ENCODE results near the gene KLHL41. TPM values are rescaled to one million over a fixed set of nuclear protein-coding genes. Genes with fewer than 3 reads are reported as not detected.
A peak's percentile ranks its signal among the peaks of the same experiment; 100 is the strongest.
"Not testable (repeated sequence)": the region's sequence is repeated elsewhere in the genome, so short reads cannot be mapped to it uniquely, and the experiment has no call there.

The KLHL41 gene
- total and polyA plus RNA-seq, 5 experiments from 2014 or later = 0.09 TPM; not detected in 4

DNA sequence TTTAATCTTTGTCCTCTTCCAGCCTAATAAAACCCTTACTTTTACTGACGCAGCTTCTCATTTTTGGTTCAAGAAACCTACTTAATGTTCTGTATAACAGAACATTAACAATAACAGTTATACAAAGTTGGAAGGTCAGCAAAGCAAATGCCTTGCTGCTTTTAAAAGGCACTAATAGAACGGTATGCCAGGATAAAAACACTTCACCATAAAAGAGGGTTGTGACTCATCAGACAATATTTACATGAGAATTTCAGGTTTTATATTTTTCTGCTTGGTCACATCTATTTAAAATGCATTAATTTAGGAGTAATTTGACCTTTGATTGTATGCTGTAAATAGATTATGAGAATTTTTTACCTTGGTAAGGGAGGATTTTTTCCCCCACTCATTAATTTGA, 3.0 kb downstream of the KLHL41 start:
- Mint-ChIP-seq H3K27me3 (no peaks in the 10 kb centered on the region), H3K9me3 (no peaks in the 10 kb centered on the region), H3K27ac (no peak overlapping the region), H3K36me3 (peaks cover 0 to 4% (median 0%) of the 10 kb centered on the region in 3 donors), H3K4me3 (no peak overlapping the region), H3K4me1 (no peaks in the 10 kb centered on the region)
- DNase-seq = no peak
- no peak for ATAC-seq
- POLR2A ChIA-PET = no interaction called here

DNA sequence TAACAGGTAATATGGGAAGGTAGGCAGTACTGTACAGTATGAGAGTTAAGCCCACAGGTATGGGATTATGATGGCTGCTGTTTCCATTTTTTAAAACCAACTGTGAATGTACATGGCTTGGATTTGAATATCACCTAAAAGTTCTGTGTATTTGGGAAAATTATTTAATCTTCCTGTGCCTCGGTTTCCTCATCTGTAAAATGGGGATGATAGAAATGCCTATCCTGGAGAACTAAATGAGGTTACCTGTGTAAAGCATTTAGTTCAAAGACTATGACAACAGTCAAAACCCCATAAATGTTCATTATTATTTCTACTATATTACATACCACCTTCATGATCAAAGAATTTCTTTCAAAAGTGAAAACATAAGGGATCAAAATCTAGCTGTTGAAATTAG, 3.6 kb downstream of the KLHL41 start:
- DNase-seq = no peak

DNA sequence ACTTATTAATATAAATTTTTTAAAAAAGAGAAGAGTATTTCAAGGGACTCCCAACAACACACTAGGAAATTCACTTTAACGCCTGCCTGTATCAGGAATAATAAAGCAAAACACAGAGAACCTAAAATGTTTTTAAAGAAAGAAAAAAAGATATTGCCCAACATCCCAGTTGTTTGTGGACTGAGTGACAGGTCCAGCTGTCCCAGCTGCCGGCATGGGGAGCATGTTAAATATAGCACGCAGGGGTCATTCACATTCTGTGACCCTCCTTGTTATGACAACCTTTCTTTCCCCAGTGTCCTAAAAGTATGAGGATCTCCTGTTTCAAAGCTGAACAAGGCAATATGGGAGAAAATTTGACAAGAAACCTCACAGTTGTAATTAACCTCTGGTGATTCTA, 4.4 kb downstream of the KLHL41 start:
- Mint-ChIP-seq H3K4me3 (no peak overlapping the region), H3K27me3 (no peaks in the 10 kb centered on the region), H3K36me3 (peaks cover 0 to 4% (median 0%) of the 10 kb centered on the region in 3 donors), H3K4me1 (no peaks in the 10 kb centered on the region), H3K9me3 (no peaks in the 10 kb centered on the region), H3K27ac (no peak overlapping the region)
- ATAC-seq = no peak
- no peak for DNase-seq
- POLR2A ChIA-PET = no interaction called here

More for the DNA sequence above, 3.6 kb downstream of the KLHL41 start:
- peaks cover 0 to 4% (median 0%) of the 10 kb centered on the region in 3 donors for H3K36me3 Mint-ChIP-seq
- POLR2A ChIA-PET = no interaction called here
- H3K4me3 Mint-ChIP-seq = no peak overlapping the region
- H3K27ac Mint-ChIP-seq = no peak overlapping the region
- no peak for ATAC-seq
- no peaks in the 10 kb centered on the region for H3K9me3 Mint-ChIP-seq
- no peaks in the 10 kb centered on the region for H3K27me3 Mint-ChIP-seq
- H3K4me1 Mint-ChIP-seq = no peaks in the 10 kb centered on the region

DNA sequence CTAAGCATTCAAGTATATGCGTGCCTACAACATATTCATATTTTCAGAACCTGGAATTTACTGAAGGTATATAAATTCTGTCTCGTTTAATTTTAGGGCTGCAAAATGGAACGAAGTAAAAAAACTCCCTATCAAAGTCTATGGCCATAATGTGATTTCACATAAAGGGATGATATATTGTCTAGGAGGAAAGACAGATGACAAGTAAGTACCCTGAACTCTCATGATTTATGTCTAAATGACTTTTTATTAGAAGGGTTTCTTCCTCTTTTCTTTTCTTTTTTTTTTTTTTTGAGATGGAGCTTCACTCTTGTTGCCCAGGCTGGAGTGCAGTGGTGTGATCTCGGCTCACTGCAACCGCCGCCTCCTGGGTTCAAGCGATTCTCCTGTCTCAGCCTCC, 5.3 kb downstream of the KLHL41 start:
- H3K4me3 Mint-ChIP-seq, ATAC-seq, H3K36me3 Mint-ChIP-seq, H3K27ac Mint-ChIP-seq, H3K4me1 Mint-ChIP-seq, DNase-seq, H3K9me3 Mint-ChIP-seq, H3K27me3 Mint-ChIP-seq, POLR2A ChIA-PET: not testable (repeated sequence)

DNA sequence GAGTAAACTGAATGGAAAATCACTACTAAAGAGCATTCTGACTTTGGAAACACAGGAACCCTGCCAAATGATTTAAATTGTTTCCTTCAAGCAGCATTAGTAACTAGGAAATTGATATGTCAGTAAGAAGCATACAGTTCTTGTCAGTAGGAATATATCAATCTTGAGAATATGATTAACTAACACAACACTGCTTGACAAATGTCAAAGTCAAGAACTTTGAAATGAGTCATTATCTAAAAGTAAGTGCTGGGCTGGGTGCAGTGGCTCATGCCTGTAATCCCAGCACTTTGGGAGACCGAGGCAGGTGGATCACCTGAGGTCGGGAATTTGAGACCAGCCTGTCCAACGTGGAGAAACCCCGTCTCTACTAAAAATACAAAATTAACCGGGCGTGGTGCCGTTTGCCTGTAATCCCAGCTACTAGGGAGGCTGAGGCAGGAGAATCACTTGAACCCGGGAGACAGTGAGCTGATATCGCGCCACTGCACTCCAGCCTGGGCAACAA, 7.0 kb downstream of the KLHL41 start:
- ATAC-seq, DNase-seq, H3K27ac Mint-ChIP-seq, H3K4me3 Mint-ChIP-seq, H3K36me3 Mint-ChIP-seq, POLR2A ChIA-PET, H3K4me1 Mint-ChIP-seq, H3K9me3 Mint-ChIP-seq, H3K27me3 Mint-ChIP-seq: not testable (repeated sequence)

DNA sequence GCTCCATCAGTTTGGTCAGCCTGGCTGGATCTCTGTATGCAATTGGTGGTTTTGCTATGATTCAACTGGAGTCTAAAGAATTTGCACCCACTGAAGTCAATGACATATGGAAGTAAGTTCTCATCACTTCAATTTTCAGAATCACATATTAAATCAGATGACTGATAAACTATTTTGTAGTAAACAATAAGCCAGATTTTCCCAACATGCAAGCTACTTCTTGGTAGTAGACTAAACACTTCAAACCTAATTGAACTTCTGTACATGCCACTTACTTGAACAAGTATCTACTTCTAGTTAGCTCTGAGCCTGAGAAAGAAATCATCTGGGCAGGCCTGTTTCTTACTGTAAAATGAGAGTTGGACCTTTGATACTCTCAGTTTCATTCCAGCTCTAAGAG, 11.4 kb downstream of the KLHL41 start:
- no peaks in the 10 kb centered on the region for H3K4me1 Mint-ChIP-seq
- DNase-seq (no peak), ATAC-seq (no peak)
- H3K27ac Mint-ChIP-seq = no peak overlapping the region
- peaks cover 0 to 3% (median 0%) of the 10 kb centered on the region in 3 donors for H3K36me3 Mint-ChIP-seq
- POLR2A ChIA-PET = interaction anchor here (0.6 kb wide), 1 partner anchor 40 kb away, joined by 3 read pairs; no protein-coding TSS in a partner anchor
- no peak overlapping the region for H3K4me3 Mint-ChIP-seq
- no peaks in the 10 kb centered on the region for H3K9me3 Mint-ChIP-seq
- no peaks in the 10 kb centered on the region for H3K27me3 Mint-ChIP-seq

DNA sequence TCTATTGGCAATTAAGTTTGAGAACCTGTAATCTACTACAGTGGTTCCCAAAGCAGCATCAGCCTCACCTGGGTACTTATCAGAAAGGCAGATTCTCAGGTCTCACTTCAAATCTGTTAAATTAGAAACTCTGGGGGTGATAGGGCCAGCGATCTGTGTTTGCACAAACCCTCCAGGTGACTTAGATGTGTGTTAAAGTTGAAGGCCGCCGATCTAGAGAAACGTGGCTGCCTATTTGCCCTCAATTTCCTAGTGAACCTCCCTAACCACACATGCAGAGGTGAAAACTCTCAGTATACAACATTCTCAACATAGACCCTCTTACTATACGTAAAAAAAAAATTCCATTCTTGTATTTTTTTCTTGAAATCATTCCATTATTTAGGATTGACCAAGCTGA, 14.2 kb downstream of the KLHL41 start:
- ATAC-seq (no peak), DNase-seq (no peak)
- Mint-ChIP-seq H3K4me3 (no peak overlapping the region), H3K4me1 (no peaks in the 10 kb centered on the region), H3K27ac (no peak overlapping the region), H3K36me3 (peaks cover 0 to 6% (median 0%) of the 10 kb centered on the region in 3 donors), H3K9me3 (no peaks in the 10 kb centered on the region), H3K27me3 (no peaks in the 10 kb centered on the region)
- POLR2A ChIA-PET = no interaction called here

DNA sequence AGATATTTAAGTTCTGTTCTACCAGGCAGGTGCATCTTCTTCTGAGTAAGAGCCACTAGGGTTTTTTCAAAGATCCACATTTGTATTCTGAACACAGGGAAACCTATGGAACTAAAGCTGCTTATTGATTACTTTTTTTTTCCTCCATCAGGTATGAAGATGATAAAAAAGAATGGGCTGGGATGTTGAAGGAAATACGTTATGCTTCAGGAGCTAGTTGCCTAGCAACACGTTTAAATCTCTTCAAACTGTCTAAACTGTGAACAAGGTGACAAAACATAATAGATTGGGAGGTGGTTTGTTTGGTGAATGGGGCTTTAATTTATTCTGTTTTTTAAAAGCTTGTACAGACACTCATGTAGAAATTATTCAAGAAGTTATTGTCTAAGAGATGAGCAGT, 15.9 kb downstream of the KLHL41 start:
- DNase-seq = no peak
- peaks cover 0 to 1% (median 0%) of the 10 kb centered on the region in 4 donors for H3K4me1 Mint-ChIP-seq

DNA sequence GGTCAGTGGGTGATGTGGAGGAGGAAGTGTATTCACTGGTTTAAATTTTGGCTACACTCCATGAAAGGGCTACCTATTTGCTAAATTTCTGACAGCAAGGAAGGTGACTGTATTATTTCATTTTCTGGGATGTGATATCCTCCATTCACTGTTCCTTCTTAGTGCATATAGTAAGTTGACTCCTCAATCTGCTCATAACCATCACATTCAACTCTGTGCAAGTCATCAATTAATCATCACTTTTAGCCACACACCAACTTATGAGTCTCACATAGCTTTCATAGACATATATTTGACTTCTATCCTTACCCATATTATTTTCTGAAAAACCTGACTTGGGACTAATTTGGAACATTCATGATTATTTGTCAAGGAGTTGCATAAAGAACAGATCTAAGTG, 16.9 kb downstream of the KLHL41 start:
- ATAC-seq = no peak
- Mint-ChIP-seq H3K36me3 (peaks cover 0 to 16% (median 0%) of the 10 kb centered on the region in 3 donors), H3K4me1 (peaks cover 0 to 1% (median 0%) of the 10 kb centered on the region in 4 donors), H3K4me3 (no peak overlapping the region), H3K27me3 (no peaks in the 10 kb centered on the region), H3K9me3 (no peaks in the 10 kb centered on the region), H3K27ac (no peak overlapping the region)
- DNase-seq = no peak
- POLR2A ChIA-PET = no interaction called here

More for the DNA sequence above, 15.9 kb downstream of the KLHL41 start:
- no peak for ATAC-seq
- H3K9me3 Mint-ChIP-seq = no peaks in the 10 kb centered on the region
- H3K36me3 Mint-ChIP-seq = peaks cover 0 to 13% (median 0%) of the 10 kb centered on the region in 3 donors
- POLR2A ChIA-PET = no interaction called here
- no peaks in the 10 kb centered on the region for H3K27me3 Mint-ChIP-seq
- H3K4me3 Mint-ChIP-seq = no peak overlapping the region
- peak overlapping the region in 1 of 10 donors; percentile 21 for H3K27ac Mint-ChIP-seq

DNA sequence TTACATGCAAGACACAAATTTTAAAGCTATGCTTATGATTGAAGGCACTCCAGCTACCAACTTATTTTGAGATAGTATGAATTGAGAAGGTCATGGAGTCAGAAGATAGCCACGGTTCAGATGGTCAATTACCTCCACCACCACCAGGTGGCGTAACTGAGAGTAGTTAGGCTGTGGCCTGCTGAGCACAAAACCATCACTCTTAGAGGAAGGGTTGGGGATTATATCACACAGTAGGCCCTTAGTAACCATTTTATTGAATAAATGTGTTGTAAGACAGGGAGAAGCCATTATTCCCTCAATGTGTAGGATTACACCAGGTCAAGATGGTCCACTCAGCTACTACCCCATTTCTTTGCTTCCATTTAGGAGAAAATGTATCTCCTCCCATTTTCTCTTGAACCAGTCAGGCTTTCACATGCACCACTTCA, 18.8 kb downstream of the KLHL41 start:
- Mint-ChIP-seq H3K36me3 (peaks cover 0 to 21% (median 0%) of the 10 kb centered on the region in 3 donors), H3K4me1 (peaks cover 0 to 1% (median 0%) of the 10 kb centered on the region in 4 donors), H3K9me3 (no peaks in the 10 kb centered on the region), H3K27ac (peak overlapping the region in 2 of 10 donors; percentile 23 to 31), H3K4me3 (no peak overlapping the region), H3K27me3 (no peaks in the 10 kb centered on the region)
- DNase-seq (peak; percentile 43 to 79 (median 64)), ATAC-seq (peak; percentile 76 to 82)
- POLR2A ChIA-PET = no interaction called here

DNA sequence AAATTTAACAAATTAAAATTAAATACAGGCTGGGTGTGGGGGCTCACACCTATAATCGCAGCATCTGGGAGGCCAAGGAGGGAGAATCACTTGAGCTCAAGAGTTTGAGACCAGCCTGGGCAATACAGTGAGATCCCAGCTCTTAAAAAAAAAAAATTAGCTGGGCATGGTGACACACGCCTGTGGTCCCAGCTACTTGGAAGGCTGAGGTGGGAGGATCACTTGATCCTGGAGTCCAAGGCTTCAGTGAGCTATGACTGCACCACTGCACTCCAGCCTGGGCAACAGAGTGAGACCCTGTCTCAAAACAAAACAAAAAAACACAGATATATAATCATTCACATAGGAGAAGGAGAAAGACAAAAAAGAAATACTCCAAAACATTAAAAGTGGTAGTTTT, 30.0 kb downstream of the KLHL41 start:
- POLR2A ChIA-PET, H3K27me3 Mint-ChIP-seq, ATAC-seq, H3K27ac Mint-ChIP-seq, DNase-seq, H3K4me1 Mint-ChIP-seq, H3K9me3 Mint-ChIP-seq, H3K4me3 Mint-ChIP-seq: not testable (repeated sequence)
- peaks cover 4 to 63% (median 13%) of the 10 kb centered on the region in 3 donors for H3K36me3 Mint-ChIP-seq

DNA sequence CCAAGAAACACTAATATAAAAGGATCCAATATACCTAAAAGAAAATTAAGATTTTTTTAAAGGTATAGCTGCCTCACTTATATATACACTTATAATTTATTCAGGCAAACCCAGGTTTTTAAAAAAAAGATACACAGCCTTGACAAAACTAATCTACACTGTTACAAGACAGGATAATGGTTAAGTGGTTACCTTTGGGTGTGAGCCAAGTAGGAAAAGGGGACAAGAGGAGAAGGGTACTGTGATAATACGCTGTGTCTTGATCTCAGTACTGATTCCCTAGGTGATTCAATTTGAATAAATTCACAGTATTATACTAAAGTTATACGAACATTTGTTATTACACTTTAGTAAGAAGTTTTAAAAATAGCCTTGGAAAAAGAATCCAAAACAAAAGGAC, 30.6 kb downstream of the KLHL41 start:
- no peaks in the 10 kb centered on the region for H3K4me1 Mint-ChIP-seq
- peaks cover 4 to 60% (median 13%) of the 10 kb centered on the region in 3 donors for H3K36me3 Mint-ChIP-seq
- H3K27ac Mint-ChIP-seq = no peak overlapping the region
- ATAC-seq (no peak), DNase-seq (no peak)
- H3K9me3 Mint-ChIP-seq = no peaks in the 10 kb centered on the region
- no peaks in the 10 kb centered on the region for H3K27me3 Mint-ChIP-seq
- no peak overlapping the region for H3K4me3 Mint-ChIP-seq
- POLR2A ChIA-PET = no interaction called here

DNA sequence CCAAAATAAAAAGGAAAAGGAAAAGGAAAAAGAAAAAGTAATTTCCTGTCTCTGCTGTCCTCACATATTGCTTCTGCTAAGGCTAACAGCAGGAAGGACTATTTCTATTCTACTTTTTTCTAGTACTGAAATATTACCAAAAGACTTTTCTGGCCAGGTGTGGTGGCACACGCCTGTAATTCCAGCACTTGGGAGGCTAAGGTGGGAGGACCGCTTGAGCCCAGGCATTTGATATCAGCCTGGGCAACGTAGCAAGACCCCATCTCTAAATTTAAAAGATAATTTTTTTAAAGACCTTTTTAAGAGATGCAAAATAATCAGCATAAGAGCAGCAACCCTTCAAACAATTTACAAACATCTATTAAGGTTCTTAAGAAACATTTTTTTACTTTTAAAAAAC, 32.9 kb downstream of the KLHL41 start:
- Mint-ChIP-seq H3K9me3 (no peaks in the 10 kb centered on the region), H3K36me3 (peaks cover 4 to 69% (median 14%) of the 10 kb centered on the region in 3 donors), H3K27ac (no peak overlapping the region), H3K27me3 (no peaks in the 10 kb centered on the region), H3K4me1 (no peaks in the 10 kb centered on the region), H3K4me3 (no peak overlapping the region)
- no peak for ATAC-seq
- no peak for DNase-seq
- POLR2A ChIA-PET = no interaction called here

DNA sequence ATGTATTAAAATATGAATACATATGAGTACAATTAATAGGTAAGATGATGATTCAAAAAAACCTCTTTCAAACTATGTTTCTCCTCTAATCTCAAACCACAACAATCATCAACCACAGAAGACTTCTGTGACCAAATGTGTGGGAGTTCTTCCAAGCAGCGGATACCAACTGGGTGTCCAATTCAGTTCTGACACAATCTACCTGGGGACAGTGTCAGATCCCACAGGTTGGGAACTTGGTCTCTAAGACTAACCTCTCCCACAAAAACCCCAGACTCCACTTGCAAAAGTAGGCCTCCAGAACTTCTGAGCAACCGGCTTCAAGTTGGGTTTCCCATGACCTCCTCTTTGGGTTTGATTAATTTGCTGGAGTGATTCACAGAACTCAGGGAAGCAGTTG, 37.3 kb downstream of the KLHL41 start:
- Mint-ChIP-seq H3K27ac (no peak overlapping the region), H3K9me3 (no peaks in the 10 kb centered on the region), H3K4me3 (no peak overlapping the region), H3K4me1 (no peaks in the 10 kb centered on the region), H3K36me3 (peaks cover 4 to 66% (median 13%) of the 10 kb centered on the region in 3 donors), H3K27me3 (no peaks in the 10 kb centered on the region)
- ATAC-seq = no peak
- POLR2A ChIA-PET = no interaction called here
- DNase-seq = no peak
